ENCODE data around the gene ATP2A3. TPM values are rescaled to one million over a fixed set of nuclear protein-coding genes. Genes with fewer than 3 reads are reported as not detected.

The ATP2A3 gene
- total RNA-seq, 3 donors from 2014 or later: 2.6 to 15.1 (median 9.8) TPM

GRCh38 chr17:3918372-3919122 is 45.7 kb downstream of the ATP2A3 start:
- TF ChIP-seq POLR2A (IDR thresholded peaks at IDR 0.05) (no peak), CTCF (IDR thresholded peaks at IDR 0.05) (no peak), POLR2AphosphoS5 (IDR thresholded peaks at IDR 0.05) (no peak)
- no peaks in the 10 kb centered on the region for H3K36me3 ChIP-seq
- H3K4me3 ChIP-seq: no peak overlapping the region
- H3K27ac ChIP-seq: no peak overlapping the region
- no peaks in the 10 kb centered on the region for H3K27me3 ChIP-seq
- intact Hi-C loops (cut with DNase I; ENCODE audit: low total_unique reads): loop anchor here (1.0 kb wide), 1 partner anchor 23 kb away; no protein-coding TSS in a partner anchor
- no peaks in the 10 kb centered on the region for H3K4me1 ChIP-seq
- no peaks in the 10 kb centered on the region for H3K9me3 ChIP-seq
- DNase-seq (ENCODE audit: low spot score in 2 of 2): no peak

GRCh38 chr17:3917391-3917931 is 46.8 kb downstream of the ATP2A3 start:
- DNase-seq (ENCODE audit: low spot score in 2 of 2): no peak

GRCh38 chr17:3916825-3917224 is 47.4 kb downstream of the ATP2A3 start:
- TF ChIP-seq POLR2AphosphoS5 (IDR thresholded peaks at IDR 0.05): no peak
- TF ChIP-seq POLR2A (IDR thresholded peaks at IDR 0.05): no peak
- TF ChIP-seq CTCF (IDR thresholded peaks at IDR 0.05): no peak
- DNase-seq (ENCODE audit: low spot score in 2 of 2): no peak
- Histone ChIP-seq H3K9me3 (no peaks in the 10 kb centered on the region), H3K27me3 (no peaks in the 10 kb centered on the region), H3K4me3 (no peak overlapping the region), H3K36me3 (no peaks in the 10 kb centered on the region), H3K27ac (no peak overlapping the region), H3K4me1 (no peaks in the 10 kb centered on the region)
- intact Hi-C loops (cut with DNase I; ENCODE audit: low total_unique reads): no loop called here

More at GRCh38 chr17:3917391-3917931, 46.8 kb downstream of the ATP2A3 start:
- H3K27ac ChIP-seq: peak overlapping the region in 1 of 2 donors; percentile 12
- intact Hi-C loops (cut with DNase I; ENCODE audit: low total_unique reads): no loop called here
- no peaks in the 10 kb centered on the region for H3K9me3 ChIP-seq
- no peak for TF ChIP-seq POLR2AphosphoS5 (IDR thresholded peaks at IDR 0.05)
- TF ChIP-seq CTCF (IDR thresholded peaks at IDR 0.05): no peak
- no peak for TF ChIP-seq POLR2A (IDR thresholded peaks at IDR 0.05)
- no peak overlapping the region for H3K4me3 ChIP-seq
- H3K4me1 ChIP-seq: no peaks in the 10 kb centered on the region
- no peaks in the 10 kb centered on the region for H3K36me3 ChIP-seq
- no peaks in the 10 kb centered on the region for H3K27me3 ChIP-seq

- Histone ChIP-seq H3K36me3 (no peaks in the 10 kb centered on the region), H3K9me3 (no peaks in the 10 kb centered on the region), H3K4me1 (no peaks in the 10 kb centered on the region), H3K4me3 (peak within 1 kb of the TSS in 1 of 3 donors; percentile 19), H3K27ac (peak within 1 kb of the TSS in 1 of 2 donors; percentile 7), H3K27me3 (no peaks in the 10 kb centered on the region)
- intact Hi-C loops (cut with DNase I; ENCODE audit: low total_unique reads): no loop called here
- DNase-seq (ENCODE audit: low spot score in 2 of 2): no peak
- no peak for TF ChIP-seq POLR2A (IDR thresholded peaks at IDR 0.05)
- no peak for TF ChIP-seq CTCF (IDR thresholded peaks at IDR 0.05)
- TF ChIP-seq POLR2AphosphoS5 (IDR thresholded peaks at IDR 0.05): no peak
Measured at GRCh38 chr17:3915995-3916696, 48.1 kb downstream of the ATP2A3 start, which contains the start of gene P2RX1. Gene P2RX1, minus strand, starts transcription at chr17:3916465. Its CDS starts 240 bp downstream, at chr17:3916225.

All from breast epithelium (tissue), 4 donors.